GM21723 (cell line): ENCODE results near the gene ABCA13.

Experiments
- ATAC-seq: cut with Tn5 transposase; IDR thresholded peaks from one replicate; pipeline ENCODE4 v1.9.1; 2021; ENCODE audit warnings: mild to moderate bottlenecking, moderate library complexity; ENCODE audit not compliant: unreplicated experiment

ABCA13 gene

DNA sequence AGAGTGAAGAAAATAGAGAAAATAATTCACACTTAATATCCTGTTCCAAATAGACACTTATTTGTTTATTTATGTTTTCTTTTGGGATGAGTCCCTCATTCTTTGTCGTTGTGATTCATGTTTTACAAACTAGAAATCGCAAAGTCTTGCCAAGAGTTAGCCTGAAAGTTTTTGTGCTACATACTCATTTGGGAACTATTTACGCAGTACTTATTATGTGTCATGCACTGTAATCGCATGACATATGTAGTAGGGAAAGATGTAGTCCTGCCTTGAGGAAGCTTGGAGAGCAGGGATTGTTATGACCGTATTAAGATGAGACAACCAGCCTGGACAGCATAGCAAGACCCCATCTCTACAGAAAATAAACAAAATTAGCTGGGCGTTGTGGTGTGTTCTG, 189.3 kb downstream of the ABCA13 start:
- ATAC-seq: no peak

DNA sequence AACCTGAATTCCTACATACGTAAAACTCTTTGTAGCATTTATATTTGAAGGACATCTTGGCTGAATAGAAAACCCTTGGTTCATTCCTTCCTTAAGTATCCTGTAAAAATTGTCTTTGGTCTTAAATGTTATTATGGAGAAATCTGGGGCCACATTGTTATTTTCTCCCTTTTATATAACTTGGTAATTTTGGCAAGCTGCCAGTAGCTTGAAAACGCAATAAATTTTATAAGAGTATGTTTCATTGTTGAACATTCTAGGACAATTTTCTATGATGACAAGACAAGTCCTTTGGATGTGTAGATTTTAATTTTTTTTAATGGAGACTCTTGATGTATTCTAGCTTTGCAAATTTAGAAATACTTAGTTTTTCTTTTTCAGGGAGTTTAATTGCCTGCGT, 191.9 kb downstream of the ABCA13 start:
- ATAC-seq: no peak

DNA sequence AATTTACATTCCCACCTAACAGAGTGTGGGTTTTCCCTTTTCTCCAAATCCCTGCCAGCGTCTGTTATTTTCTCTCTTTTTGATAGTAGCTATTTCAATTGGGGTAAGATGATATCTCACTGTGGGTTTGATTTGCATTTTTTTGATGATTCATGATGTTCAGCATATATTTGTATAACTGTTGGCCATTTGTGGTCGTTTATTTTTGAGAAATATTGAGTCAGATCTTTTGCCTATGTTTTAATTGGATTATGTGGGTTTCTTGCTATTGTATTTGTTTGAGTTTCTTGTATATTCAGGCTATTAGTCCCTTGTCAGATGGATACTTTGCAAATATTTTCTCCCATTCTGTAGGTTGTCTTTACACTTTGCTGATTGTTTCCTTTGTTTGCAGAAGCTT, 193.8 kb downstream of the ABCA13 start:
- no peak for ATAC-seq

DNA sequence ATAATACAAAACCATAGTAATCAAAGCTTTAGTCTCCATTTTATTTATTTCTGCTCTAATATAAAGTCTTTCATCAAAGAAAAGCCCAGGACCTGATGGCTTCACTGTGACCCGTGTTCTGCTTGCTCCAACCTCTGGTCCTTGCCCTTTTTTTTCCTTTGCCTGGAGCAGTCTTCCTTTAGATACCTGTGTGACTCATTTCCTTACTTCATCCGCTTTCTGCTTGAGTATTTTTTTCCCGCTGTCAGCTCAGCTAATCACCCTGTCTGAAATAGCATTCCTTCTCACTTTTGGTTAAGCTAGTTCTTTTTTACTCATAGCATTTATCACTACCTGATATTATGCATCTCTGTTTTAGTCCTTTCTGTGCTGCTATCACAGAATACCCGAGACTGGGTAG, 194.8 kb downstream of the ABCA13 start:
- no peak for ATAC-seq

DNA sequence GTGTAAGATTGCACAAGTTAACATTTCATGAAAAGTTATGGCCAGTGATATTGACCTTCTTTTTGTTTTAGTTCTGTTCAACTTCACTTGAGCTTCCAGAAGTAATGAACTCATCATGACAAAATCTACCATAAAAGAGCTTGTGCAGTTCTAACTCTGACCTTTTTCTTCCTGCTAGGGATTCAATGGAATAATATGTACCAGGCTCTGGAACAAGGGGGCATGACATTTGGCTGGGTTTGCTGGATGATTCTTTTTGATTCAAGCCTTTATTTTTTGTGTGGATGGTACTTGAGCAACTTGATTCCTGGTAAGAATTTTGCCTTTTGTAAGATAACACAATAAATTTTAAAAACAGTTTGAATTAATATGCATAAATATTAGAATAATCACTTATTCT, 205.0 kb downstream of the ABCA13 start:
- no peak for ATAC-seq

DNA sequence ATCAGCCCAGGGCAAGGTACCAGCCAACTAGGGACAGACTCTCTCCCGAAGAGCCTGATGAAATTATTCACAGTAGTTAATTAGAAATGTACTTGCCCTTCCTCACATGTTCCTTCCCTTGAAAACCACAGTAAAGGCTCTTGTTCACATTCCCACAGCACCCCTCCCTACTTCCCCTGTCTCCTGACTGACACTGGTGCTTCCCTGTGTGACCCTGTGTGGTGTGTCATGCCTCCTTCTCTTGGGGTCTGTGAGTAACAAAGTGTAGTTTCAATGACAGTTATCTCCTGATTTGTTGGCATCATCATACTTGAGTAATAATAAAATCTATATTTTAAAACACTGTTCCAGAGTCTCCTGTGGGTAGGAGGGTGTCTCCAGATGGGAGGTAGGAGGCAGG, 209.7 kb downstream of the ABCA13 start:
- ATAC-seq: no peak

DNA sequence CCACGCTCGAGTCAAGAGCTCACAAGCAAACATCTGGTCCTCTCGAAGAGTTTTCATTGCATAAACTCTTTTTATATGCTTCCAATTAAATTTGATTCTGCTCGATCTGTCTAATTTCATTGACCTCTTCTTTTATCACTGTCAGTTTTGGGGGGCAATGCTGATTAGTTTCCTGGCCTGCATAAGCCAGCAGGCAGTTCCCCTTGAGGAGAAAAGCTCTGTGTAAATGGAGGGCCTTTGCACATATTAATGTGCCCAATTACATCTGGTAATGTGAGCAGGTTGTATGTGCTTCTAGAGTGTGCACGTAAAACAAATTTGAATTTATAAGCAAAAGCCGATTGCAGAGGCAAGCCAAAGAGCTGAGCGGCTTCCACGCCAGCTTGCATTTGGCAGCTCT, 210.3 kb downstream of the ABCA13 start:
- no peak for ATAC-seq

DNA sequence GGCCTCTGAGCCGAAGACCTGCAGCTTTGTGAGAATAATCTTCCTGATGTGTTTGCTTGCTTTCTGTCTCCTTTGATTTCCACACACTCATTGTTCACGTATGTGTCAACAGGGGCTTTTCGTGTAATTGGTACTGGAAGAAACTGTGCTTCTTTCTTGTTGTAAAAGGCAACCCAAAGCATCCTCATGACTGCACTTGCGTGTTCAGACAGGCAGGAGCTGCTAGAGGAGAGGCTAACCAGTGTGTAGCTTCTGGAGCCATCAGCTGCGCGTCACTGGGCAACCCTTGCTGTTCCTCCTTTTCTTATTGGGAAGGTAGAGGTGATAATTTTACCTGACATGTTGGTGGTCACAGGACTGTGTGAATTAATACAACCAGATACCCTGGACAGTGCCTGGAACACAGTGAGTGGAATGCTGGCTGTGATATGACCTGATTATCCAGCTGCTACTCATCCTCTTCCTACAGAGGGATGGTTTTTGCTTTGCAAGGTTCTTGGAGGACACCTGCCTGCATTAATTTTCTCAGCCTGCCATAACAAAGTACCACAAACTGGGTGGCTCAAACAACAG, 213.0 kb downstream of the ABCA13 start:
- no peak for ATAC-seq

DNA sequence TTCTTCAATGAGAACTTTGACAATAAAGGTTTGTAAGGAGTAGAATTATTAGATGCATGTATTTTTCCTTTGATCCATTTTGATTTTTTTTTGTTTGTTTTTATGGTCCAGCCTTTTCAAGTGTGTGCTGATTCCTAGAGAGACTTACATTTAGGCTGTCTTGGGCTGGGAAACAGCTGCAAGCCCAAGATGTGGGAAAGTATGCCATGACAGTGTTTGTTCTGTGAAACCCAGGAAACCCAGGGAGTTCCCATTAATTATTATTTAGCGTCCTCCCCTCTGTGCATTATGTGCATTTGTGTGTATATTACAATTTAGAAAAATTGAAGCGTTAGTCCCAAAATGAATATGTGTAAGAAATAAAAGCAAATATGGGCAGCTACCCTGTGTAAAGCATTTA, 216.7 kb downstream of the ABCA13 start:
- ATAC-seq: no peak

DNA sequence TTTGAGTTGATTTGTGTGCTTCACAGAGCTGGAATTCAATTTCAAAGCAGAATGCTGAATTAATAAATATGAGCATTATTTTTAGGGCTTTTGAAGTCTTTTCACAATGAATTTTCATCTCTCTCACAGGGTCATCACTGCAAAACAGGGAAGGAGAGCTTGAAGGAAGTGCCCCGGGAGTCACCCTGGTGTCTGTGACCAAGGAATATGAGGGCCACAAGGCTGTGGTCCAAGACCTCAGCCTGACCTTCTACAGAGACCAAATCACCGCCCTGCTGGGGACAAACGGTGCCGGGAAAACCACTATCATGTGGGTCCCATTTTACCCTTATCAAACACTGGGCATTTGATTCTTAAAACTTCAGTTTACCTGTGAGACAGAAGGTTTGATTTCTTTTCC, 217.7 kb downstream of the ABCA13 start:
- no peak for ATAC-seq

DNA sequence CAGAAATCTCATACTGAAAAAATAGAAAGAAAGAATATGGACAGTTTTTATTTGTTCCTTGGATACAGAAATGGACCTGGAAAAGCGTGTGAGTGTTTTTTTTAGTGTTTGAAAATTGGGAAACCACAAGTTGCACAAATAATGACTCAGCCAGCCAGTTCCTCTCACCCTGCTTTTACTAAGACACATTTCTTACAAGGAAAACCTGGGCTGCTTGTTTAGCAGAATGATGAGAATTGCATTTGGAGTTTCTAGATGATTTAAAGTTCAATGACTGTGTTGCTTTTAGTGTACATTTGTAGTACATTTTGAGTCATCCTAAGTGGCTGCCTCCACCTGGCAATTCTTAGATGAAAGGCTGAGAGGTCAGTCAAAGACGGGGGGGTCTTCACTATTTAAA, 218.7 kb downstream of the ABCA13 start:
- ATAC-seq: no peak

DNA sequence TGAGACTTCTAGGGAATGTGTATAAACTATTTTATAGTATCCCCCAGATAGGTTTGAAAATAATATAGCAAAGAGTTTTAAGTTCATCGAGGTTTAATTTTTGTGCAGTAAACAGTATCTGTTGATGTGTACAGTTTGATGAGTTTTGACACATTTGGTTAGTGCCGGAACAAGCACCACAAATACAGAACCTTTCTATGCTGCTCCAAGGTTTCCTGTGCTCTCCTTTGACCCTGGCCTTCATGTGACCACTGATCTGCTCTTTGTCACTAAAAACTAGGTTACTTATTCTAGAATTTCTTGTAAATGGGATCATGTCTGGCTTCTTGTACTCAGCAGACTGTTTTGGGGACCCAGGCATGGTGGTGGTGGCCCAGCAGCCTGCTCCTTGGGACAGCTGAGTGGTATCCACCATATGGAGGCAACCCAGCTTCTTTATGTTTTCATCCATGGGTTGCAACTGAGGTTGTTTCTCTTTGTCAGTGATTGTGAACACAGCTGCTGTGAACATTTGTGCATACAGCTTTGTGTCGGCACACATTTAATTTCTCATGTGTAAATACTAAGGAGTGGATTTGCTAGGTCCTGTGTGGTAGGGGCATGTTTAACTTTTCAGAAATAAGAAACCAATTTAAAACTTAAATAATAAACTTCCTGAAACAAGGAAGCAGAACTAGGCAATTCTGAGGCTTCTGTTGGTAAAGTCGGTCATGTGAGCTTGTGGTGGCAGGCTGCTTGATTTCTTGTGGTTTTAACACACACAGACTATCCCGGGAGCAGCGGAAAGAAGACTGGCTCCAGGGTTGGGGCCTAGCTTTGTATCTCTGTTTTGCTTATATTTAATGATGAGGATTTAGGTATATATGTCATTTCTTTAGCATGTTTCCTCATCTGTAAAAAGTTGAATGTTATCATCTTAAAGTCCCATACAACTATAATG, 219.4 kb downstream of the ABCA13 start:
- no peak for ATAC-seq

DNA sequence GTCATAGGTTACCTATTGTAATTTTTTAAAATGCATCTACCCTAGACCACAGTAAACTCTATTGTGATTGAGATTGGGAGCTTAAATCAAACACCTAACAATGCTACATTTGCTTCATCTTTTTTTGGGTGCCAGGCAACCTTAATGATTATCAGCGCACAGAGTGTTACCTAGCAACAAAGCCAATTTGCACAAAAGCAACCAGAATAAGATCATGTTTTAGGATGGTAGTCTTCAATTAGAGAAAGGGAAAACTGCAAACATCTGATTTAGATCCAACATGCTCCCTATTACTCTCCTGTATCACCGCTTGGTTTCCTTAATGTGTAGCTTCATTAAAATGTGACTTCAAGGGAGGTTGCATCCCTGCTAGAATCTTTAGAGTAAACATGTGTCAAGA, 226.9 kb downstream of the ABCA13 start:
- no peak for ATAC-seq

DNA sequence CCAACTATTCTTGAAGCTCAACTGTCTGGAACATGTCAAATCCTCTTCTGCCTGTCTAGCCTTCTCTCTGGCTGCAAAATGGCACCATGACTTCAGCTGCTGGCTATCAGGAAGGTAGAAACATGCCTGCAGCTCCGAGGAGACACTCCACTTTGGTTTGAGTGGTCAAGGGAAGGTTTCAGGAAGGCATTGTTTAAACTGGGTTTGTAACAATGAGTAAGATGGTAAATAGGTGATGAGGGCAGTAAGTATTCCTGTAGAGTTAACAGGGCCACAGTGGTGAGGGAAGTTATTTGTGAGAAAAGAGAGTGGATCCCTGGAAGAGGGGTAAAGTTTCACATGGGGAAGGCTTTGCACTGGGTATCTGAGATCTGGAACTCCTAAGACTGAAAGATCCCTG, 231.5 kb downstream of the ABCA13 start:
- ATAC-seq: no peak

DNA sequence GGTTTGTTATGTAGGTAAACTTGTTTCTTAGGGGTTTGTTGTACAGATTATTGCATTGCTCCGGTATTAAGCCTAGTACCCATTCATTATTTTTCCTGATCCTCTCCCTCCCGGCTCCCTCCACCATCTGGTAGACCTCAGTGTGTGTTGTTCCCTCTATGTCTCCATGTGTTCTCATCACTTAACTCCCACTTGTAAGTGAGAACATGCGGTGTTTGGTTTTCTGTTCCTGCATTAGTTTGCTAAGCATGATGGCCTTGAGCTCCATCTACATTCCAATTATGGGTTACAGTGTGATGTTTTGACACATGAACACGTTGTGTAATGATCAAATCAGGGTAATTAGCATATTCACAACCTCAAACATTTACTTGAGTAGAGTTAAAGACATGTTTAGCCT, 237.5 kb downstream of the ABCA13 start:
- ATAC-seq: no peak

DNA sequence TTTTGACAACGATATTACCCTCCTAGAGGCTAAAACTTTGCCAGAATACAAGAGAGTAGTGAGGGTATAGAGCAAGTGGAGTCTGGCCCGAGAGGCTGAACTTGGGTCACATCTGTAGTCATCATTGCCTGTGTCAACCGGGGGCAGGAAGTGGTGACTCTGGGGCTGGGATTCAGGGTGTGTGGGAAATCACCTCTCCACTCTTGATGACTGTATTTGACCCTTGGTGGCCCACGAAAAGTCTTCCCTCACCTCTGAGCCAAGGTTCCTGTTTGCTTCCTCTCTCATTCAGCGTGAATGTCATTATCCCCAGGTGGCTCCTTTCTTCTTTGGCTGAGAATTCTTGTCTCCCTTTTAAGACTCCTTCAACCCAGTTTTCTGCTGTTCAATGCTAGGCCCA, 240.4 kb downstream of the ABCA13 start:
- ATAC-seq: no peak

DNA sequence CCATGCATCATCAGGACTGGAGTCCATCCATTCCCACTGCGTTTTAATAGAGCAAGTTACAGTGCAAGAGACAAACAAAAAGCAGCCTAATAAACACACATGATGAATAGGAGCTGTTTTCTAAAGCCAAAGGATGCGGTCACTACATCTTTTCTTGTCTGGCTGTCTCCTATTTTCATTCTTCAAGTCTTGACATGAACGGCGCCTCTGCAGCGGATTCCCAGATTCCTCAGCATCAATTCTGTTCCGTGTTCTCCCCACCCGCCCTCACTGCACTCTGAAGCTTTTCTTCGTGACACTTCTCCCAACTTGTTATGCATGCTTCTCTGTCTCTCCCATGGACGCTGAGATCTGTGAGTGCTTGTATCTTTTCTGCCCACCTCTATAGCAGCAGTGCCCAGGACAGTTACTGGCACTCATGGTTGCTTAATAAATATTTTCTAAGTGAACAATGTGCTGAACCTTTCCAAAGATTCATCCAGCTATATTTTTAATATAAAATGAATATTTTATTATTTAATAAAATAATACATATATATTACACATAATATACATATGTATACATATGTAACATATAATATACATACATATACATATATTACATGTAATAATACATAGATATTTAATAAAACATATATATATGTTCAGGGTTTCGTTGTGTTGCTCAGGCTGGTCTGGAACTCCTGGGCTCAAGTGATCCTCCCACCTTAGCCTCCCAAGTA, 242.9 kb downstream of the ABCA13 start:
- no peak for ATAC-seq

DNA sequence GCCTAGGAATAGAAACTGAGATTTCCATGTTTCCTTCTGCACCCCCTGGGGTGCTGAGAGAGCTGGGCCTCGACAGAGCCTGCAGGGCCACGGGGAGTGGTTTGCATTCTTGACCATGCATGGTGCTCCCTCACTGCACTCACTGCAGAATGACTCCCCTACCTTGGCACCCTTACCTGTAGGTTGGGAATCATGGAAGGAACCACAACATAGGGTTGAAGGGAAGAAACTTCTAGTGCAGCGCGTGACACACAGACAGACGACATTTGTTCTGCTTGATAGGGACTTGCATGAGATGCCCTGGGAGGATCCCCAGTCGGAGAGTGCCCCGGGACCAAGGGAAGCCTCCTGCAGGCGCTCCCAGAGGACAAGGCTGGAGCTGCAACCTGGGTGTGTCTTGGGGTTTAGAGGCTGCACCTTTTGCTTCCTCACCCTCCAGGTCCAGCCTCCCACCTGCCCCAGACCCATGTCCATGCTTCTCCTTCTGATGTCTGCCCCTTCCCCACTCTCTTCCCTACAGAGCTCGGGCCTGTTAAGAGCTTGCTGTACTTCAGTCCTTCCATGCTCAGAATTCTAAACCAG, 245.2 kb downstream of the ABCA13 start:
- no peak for ATAC-seq

DNA sequence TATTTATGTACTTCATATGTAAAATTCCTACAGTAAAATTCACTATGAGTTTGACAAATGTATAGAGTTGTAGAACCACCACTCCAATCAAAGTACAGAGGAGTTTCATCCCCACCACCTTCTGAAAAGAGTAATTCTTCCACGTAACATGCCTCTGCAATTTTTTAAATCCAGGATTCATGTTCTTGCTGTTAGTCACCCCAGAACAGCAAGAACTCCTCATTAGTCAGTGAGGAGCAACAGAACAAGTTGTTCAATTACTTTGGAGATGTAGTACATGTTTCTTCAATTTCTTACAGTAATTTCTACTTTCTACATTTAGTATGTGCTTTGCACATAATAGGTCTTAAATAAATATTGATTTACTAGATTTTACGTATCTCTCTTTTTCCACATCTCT, 248.1 kb downstream of the ABCA13 start:
- no peak for ATAC-seq

DNA sequence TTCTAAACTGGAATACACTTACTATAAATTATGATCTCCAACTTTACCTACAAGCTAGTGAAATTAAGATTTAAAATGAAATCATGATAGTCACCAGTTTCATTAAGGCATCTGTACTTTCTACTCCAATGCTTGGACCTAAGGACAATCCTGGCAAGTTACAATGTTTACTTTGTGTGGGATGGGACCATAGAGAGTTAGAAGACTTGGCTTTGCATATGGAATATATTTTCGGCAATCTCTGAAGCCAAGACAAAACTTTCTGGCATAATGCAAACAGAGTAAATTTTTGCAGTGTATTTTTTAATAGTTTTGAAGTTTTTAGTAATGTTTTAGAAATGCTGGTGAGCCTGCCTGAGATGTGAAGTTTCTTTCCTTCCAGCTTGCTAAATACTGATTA, 248.9 kb downstream of the ABCA13 start:
- no peak for ATAC-seq

DNA sequence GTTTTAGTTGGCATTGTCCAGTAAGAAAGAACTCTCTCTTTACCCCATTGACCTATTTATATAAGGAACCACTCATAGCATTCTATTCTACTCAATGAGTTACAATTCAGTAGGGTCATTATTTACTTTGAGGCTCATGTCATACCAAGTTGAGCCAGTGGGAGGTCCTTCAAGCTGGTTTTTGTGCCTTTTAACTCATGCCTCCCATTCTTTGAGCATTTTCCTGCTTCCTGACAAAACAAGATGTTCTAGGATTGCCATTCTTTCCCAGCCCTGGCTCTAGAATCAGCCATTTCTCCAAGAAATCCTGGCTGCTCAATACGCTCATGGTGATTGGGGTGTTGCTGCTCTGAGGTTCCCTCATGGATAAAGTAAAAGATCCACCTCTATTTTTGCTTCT, 250.1 kb downstream of the ABCA13 start:
- ATAC-seq: no peak

DNA sequence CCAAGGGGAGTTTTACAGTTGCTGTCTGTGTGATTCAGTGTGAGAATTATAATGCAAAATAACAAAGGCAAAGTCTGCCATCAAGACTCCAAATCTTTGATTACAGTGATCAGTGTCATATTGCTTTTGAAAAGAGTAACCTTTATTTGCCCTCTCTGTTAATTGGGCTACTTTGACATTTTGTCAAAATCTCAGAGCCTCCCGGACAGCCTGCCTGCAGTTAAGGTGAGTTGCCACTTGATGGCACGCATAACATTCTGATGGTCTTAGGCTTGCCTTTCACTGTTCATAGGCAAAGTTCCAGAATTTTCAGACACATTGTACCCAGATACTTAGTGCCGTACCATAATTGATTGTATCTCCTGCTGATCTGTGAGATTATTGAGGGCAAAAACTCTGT, 253.5 kb downstream of the ABCA13 start:
- ATAC-seq: no peak
